Measurements from ENCODE around the gene KLHL30.
A peak's percentile ranks its signal among the peaks of the same experiment; 100 is the strongest.

Gene KLHL30

GRCh38 chr2:238137885-238138284 lies 583 bp upstream of the KLHL30 start:
- no peak for TF ChIP-seq CTCF (conservative IDR thresholded peaks at IDR 0.05; ENCODE audit: low read depth, low read length)
- DNase-seq (ENCODE audit: low read depth) = no peak
- H3K4me3 ChIP-seq (ENCODE audit: low read depth, low read length) = no peak overlapping the region

- DNase-seq (ENCODE audit: low read depth) = no peak
- peak; percentile 50 for TF ChIP-seq CTCF (conservative IDR thresholded peaks at IDR 0.05; ENCODE audit: low read depth, low read length)
- H3K4me3 ChIP-seq (ENCODE audit: low read depth, low read length) = no peak overlapping the region
These were observed 950 bp downstream of the KLHL30 start for GRCh38 chr2:238139196-238140039.

GRCh38 chr2:238140040-238140439 lies 1.6 kb downstream of the KLHL30 start:
- no peak for DNase-seq (ENCODE audit: low read depth)
- TF ChIP-seq CTCF (conservative IDR thresholded peaks at IDR 0.05; ENCODE audit: low read depth, low read length) = no peak
- H3K4me3 ChIP-seq (ENCODE audit: low read depth, low read length) = no peak overlapping the region

- TF ChIP-seq CTCF (conservative IDR thresholded peaks at IDR 0.05; ENCODE audit: low read depth, low read length) = no peak
- DNase-seq (ENCODE audit: low read depth) = no peak
- H3K4me3 ChIP-seq (ENCODE audit: low read depth, low read length) = no peak overlapping the region
These were observed 2.5 kb downstream of the KLHL30 start for GRCh38 chr2:238140721-238141540.

GRCh38 chr2:238141541-238142318 lies 3.3 kb downstream of the KLHL30 start:
- TF ChIP-seq CTCF (conservative IDR thresholded peaks at IDR 0.05; ENCODE audit: low read depth, low read length) = no peak
- no peak overlapping the region for H3K4me3 ChIP-seq (ENCODE audit: low read depth, low read length)
- DNase-seq (ENCODE audit: low read depth) = no peak

GRCh38 chr2:238142382-238143205 lies 4.1 kb downstream of the KLHL30 start:
- DNase-seq (ENCODE audit: low read depth) = no peak
- no peak overlapping the region for H3K4me3 ChIP-seq (ENCODE audit: low read depth, low read length)
- no peak for TF ChIP-seq CTCF (conservative IDR thresholded peaks at IDR 0.05; ENCODE audit: low read depth, low read length)

Measured in choroid plexus epithelial cell (primary cell).